Activated CD4-positive, alpha-beta T cell treated with anti-CD3 and anti-CD28 coated beads, Interleukin-2, amount 50 U/mL, for 4 hours (primary cell): ENCODE data around the gene TGFBR3.

ENCODE experiments used
- DNase-seq, 2 experiments: peaks; one replicate each; pipeline ENCODE4 v3.0.0-alpha.2; 2020

The TGFBR3 gene

DNA sequence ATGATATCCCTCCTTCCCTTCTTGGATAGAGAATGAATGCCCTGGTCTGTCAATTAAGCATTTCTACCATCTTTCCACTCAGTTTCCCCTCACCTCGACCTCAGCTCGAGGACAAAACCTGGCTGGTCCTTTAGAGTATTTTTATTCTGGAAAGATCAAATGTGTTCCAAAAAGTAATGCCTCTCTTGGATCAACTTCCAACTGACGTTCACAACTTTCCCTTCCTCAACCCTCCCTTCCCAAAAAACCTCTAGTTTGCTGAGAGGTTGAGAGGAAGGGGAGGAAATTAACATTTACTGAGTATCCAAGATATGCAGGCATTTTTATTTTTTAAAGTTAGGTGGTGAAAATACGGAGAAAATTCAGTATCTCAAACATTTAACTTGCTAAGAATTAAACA, 182.9 kb downstream of the TGFBR3 start:
- no peak for DNase-seq

DNA sequence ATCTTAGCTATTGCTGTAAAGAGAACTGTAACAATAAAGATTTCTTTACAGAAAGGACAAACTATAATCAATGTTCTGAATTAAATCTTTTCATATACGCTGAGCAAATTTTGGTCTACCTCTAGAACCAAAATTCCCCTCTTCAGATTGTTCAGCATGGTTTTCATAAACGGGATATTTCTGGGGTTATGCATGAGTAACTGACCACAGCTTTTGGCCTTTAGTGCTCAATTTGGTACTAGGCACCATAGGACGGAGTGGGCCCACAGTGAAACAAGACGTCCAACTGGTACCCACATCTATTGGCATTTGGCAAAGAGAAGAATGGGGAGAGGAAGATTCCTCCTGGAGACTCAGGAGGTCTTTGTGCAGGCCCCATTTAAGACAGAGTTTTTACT, 184.5 kb downstream of the TGFBR3 start:
- no peak for DNase-seq

DNA sequence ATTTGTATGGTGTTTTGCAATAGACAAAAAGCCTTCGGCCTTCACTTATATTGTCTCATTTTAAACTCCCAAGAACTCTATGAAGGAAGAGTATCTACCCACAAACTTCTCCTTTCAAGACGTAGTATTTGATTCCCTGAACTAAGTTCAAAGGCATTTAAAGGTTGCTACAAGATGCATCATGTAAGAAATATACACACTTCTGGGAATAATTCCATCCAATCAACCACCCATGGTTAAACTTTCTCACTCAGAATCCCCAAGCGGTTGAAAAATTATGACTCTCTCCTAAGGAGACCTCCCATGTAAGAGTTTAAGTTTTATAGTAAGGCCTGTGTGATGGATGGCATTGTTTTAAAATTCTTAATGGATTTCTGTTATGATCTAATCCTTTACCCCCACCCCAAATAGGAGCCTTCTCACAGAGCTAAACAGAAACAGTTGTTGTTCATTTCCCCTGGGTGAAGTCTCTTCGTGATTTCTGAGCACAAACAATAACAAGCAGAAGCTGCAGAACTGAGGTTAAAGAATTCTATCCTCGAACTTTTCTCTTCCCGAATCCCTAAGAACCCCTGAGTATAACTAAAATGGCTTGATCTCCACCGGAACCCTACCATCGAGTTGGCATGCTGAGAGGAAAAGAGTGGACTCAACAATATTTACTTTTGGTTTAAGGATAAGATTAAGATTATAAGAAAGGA, 185.0 kb downstream of the TGFBR3 start:
- DNase-seq: no peak

DNA sequence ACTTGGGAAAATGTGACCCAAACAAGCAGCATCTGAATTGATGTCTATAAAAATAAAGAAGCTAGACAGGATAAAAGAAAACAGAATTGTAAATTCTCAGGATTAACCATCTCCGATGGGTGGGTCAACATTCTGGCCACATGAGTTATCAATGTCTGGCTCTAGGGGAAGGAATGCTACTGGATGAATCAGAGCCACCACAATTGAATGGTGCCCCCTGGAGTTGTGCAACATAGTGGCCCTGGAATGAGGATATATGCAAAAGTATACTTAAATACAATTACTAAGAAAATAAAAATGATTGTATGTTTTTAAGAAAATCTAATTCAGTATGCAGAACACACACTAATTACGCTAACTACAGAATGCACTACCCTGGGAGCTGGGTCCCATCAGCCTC, 185.6 kb downstream of the TGFBR3 start:
- no peak for DNase-seq

DNA sequence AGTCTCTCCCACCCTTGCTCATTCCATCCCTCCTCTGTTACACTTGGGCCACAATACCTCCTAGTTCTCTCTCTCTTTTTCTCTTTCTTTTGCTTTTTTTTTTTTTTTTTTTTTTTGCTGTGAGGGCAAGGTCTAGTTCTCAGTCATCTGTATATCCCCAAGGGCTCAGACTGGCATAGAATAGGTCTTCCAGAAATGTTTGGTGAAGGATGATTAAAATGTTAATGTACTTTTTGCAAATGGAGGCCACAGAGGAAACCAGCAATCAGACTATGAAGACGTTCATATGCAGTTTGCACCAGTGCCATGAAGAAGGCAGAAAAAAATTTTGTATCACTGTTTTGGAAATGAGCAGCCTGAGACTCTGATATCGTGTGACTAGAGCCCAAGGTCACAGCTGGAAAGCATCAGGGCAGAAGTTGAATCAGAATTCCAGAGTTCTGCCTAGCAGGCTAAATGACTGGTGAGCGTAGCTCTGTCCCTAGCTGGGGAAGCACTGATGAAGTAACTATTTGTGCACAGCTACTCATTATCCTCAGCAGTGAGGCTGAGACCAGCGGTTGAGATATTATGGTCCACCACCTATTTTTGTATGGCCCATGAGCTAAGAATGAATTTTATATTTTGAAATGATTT, 186.5 kb downstream of the TGFBR3 start:
- DNase-seq: no peak

DNA sequence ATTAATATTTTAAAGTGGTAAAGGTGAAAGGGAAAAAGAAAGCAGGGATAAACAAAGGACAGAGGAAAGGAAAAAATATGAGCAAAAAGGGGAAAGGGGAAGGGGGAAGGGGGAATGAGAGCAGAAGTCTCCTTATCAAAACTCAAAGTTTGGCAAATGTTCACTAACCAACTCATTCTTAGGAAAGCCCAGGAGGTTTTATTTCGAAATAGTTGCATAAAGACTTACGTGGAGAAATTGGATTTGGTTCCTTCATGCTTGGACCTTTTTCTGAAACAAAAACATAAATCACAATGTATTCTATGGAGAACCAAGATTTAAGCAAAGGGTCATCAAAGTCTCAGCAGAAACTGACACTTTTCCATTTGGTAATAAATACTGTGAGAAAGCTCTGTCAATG, 188.1 kb downstream of the TGFBR3 start:
- no peak for DNase-seq

DNA sequence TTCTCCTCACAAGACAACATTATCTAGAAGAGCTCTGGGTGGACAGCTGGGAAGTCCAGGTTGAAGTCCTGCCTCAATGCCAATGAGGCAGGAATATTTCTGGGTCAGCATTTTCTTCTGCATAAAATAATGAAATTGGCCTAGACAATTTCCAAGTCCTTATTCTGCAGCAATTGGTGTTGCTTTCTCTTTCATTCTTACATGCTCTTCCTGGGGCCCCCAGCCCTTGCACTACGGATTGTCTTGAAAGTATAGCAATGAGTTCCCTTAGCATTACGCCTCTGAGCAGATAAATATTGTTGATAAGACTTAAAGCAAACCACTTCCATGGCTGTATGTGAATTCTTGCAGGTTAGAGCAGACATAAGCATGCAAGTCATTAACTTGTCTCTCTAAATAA, 188.5 kb downstream of the TGFBR3 start:
- DNase-seq: peak in 1 of 2 experiments; percentile 9

DNA sequence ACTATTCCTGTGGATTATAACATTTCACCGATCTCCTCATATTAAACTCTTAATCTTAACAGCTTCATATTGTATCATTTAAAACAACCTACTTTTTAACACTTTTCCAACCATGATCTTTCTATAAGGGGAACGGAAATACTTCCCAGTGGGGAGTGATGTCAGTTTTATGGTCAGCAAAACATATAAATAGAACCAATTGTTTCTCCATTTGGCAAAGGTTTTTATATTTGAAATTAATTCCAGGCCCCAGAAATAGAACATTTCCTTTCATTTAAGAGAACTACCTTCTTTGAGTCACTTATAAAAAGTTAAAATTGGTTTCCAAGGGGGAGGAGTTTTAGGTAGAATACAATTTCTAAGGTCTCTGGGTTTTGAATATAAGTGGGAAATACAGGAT, 189.6 kb downstream of the TGFBR3 start:
- no peak for DNase-seq

DNA sequence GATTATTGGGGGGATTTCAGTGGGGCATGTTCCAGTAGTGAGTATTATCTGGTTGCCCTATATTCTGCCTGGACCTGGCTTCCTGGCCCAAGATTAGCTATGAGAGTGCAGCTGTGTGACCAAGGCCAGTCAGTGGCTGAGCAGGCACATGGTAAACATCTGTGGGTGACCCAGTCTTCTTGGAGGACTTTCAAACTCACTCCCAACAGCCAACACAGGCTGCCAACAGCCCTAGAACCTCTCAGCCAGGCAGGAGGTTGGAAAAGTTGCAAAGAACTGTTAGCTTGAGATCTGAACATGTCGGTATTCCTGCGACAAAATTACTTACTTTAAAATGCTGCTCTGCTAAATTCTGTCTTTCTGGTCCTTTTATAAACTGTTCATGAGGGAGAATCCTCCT, 192.4 kb downstream of the TGFBR3 start:
- no peak for DNase-seq

DNA sequence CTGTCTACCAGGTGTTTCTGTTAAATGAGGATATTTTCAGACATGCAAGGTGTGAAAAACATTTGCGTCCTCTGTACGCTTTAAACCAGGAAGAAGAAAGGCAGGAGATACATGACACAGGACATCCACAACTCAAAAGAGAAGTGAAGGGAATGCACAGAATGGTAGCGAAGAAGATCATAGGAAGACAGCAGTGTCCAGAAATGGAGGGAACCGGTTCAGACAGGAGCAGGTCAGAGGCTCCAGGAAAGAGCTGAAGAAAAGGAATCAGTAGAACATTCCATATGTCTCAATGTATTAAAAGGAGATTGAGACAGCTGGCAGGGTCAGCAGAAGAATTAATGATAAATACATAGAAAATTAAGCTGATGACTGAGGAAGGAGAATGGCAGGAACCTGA, 194.4 kb downstream of the TGFBR3 start:
- no peak for DNase-seq

DNA sequence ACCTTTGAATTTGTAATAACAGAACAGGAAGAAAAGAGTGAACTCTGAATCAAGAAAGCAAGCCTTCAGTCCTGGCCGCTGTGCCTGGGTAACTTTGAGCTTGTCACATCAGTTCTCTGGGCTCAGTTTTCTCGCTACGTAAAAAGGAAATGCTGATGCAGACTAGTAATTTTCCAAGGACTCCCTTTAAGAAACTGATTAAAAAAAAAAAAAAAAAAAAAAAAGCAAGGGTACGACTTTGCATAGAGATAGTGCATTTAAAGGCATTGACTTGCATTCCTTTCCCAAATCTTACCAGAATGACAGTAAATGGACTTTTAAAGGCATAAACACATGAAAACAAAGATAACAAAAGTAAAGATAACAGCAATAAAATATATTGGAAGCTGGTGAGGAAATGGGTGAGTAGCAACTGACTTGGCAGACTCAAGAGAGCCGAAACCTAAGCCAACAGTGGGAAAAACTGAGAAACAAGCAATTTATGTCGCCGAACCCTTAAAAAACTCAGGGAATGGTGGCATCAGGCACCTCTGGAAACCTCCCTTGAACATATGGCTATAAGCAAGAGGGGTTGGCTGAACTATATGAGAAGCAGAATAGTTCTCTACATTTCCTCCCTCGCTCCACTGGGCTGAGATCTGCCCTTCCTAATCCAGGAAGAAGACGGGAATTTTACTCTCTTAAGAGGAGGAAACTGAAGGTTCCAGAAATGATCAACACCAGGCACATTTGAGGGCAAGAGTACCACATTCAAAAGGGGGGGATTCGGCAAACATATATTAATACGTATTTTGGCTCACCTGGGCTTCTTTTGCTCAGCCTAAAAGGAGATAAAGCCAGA, 196.1 kb downstream of the TGFBR3 start:
- no peak for DNase-seq

DNA sequence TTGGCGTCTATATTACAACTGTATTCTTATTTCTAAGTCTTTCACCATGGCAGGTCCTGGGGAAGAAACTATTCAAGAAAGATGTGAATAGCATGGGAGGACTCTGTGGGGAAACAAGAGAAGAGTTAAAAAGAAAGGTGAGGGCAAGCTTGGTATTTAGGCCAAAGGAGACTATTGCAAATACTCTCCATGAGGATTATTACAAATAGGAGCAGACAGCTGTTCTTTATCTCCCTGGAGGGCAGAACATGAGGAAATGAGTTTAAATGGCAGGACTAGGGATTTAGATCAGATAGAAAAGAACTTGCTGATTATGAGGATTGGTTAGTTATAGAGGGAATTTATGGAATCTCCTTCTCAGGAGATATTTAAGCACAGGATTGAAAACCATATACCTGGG, 198.5 kb downstream of the TGFBR3 start:
- no peak for DNase-seq

DNA sequence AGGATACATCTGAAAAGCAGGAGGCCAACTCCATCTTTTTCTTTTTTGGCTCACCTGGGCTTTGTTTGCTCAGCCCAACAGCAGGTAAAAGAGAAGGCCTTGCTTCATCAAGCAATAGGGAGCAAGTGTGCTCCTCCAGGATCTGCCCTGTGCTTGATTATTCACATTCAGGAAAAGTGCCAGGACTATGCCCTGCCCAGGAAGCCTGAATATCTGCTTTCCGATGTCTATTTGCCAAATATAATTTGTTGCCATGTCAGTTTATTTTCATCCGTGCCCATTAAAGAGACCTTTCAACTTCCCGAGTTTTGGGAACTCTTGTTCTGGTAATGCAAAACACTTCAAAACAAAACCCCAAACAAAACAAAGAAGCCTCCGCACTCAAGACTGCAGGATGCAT, 200.0 kb downstream of the TGFBR3 start:
- no peak for DNase-seq

DNA sequence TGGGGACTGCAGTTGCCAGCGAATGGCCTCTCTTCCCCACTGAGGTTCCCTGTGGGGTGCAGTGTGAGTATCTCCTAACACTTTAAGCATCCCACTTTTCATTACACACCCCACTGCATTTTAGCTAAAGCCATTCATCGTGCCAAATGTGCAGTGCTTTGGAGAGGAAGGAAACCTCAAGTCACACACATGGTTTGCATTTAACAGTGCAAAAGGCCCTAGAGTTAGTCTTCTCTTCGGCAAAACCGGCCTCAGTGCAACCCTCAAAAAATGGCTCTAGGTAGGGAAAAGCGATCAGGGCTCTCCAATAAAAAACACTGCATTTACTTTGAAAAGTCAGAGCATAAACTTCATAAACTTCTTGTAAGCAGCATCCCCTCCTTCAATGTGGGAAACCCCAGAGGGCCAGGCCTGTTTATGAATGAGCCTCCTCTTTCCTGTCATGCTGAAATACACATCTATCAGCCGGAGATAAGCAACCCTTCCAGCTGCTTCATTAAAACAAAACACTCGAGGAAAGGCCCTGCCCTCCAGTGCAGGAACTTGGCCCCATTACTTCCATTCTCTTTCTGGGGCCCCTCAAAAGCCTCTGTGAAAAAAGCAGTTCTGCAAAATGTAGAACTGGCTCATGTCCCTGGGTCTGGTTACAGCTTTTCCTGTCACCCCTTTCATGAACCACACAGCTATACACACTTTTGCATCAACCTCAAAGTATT, 201.3 kb downstream of the TGFBR3 start:
- DNase-seq: no peak

DNA sequence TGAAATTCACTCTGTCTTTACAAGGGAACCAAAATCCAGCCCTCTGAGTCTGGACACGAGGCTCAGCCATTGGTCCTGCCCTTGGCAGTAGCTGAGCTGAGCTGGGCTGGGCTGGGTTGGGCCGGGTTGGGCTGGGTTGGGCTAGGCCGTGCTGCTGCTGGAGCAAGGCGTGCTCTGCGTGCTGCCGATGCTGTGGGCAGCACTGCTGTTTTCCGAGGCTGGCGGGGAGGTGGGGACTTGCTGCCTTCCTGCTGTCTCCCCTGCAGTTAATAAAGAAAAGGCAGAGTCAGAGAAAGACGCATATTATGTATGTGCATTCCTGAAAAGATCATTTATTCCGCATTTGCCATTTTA, 202.4 kb downstream of the TGFBR3 start:
- no peak for DNase-seq

DNA sequence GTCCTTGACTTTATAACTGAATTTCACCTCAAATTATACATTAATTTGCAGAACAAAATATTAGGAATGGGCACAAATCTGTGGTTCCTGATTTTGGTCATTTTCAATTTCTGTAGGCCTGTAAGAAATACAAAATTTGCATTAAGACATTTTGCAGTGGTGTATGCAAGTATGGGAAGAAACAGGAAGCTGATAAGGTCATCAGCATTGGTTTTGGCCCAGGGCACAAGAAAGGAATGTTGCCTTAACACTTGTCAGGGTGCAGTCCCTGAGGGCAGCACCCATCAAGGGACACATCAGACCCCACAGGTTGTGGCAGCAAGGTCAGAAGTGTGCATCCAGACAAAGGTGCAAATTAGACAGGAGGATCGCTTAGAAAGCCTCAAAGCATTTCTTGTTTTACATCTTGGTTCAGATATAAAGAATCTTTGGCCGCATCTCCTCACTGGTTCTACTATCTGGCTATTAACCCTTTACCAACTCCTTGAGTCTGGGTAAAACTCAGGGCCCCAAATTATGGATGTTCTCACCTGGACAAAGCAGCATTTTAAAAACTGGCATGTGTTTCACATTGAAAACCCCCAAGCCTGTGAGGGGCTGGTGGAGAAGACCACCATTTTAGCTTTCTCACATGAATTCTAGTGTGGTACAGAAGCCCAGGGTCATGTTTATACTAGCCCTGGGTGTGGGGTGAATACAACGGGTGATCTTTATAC, 202.9 kb downstream of the TGFBR3 start:
- DNase-seq: no peak

DNA sequence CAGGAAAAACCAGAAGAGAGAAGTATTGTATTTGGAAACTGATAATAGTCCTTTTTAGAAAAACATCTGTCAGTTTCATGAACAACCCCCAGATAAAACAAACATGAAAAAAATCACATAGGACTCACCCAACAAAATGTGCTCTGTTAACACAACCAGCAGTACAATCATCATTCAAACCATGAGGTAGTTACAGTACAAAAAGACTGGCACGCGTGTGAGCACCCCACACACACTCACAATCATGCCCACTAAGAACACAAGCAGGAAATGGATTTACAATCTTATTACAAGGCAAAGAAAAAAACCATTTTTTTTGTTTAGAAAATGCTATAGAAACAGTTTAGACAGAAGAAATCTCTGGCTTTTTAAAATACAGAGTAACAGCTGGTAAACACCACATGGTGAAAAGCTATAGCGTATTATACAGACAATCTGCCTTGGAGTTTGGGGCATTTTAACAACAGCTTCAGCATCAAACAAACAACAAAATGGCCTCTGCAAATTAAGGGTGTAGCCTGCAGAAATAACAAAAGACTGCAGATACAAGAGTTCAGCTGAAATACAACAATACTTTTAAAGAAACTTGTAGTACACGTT, 205.3 kb downstream of the TGFBR3 start:
- no peak for DNase-seq

DNA sequence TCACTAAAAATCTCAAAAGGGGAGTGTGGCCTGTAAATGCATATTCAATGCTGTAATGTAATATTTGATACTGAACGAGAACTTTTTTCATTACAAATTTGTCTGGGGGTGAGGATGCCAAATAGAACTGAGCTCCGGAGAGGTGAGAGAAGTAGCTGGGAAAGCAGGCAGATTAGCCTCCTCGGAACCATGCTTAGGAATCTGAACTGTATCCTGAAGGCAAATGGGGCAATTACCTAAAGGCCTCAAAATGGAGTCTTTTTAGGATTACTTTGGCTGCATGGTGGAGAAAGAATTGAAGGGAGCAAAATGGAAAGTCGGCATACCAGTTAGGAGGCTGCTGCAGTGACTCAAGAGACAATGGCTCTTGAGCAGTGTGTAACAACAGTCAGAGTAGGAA, 206.5 kb downstream of the TGFBR3 start:
- DNase-seq: no peak

DNA sequence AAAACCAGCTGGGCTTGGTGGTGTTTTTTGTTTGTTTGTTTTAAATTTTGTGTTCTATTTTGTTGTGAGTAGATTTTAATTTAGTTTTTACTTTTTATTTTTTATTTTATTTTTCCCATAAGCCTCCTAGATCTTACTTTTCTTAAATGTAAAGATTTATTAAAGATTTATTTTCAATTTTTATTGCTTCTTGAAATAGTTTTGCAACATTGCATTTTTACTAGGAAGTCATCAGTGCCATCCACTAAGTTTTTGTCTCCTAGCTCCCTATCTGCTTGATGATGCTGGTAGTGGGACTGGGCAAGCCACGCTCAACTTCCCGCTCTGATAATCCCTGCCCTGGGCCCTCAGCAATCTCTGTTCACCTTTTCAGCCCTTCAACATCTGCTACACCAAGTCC, 209.9 kb downstream of the TGFBR3 start:
- no peak for DNase-seq

DNA sequence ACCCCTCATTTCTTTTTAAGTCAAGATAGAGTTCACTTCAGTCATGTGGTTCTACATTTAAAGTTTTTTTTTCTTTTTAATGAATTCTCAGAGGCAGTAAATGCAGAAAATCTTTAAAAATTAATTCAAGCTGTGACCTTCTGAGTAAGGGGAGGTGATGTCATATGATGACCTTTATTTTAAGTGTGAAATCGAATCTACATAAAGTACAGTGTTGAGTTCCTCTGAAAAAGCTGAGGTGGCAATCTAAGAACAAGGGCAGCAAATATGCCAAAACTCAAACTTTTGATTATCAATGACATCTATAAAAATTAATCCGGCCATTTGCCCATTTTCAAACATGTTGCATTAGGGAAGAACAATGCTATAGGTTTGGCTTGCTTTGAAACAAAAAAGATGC, 211.8 kb downstream of the TGFBR3 start:
- no peak for DNase-seq

DNA sequence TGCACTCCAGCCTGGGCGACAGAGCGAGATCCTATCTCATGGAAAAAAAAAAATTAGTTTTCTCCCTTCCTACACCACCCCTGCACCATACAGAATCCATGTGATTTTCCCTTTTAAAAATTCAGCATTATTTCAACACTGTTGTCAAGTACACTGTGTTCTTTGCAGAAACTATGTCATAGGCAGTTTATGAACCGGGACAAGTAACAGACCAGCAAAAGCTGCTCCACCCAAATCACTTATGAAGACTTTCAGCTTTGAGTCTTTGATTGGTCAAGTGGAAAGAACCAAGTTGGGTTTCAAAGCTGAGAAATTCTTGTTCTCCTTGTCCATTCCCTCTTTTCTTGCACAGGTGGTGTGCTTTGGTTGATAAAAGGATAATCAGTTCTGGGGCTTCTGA, 212.3 kb downstream of the TGFBR3 start:
- DNase-seq: no peak

DNA sequence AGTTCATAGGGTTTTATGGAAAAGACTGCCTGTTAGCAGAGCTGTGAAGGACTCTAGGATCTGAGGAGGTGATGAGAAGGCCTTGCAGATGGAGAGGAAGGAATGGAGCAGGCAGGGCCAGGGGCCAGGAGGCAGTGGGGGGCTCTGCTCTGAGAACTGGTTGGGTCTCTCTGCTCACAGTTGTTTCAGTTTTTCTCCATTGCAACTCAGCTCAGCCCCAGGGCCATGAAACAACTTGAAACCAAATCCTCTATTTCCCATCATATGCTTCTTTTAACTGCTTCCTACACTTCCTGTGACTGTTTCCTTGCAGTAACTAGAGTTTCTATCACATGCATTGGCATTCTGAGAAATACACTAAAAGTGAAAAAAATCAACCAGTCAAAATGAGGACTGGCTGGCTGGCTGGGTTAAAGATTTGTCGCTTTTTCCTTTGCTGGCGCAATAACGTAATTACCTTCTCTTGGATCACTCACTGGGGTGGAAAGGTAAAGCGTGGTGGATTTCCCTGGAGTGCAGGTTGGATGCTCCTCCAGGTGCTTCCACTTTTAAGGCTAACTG, 213.3 kb downstream of the TGFBR3 start:
- no peak for DNase-seq
